ENCODE measurements around the gene HDAC9.

The HDAC9 gene

DNA sequence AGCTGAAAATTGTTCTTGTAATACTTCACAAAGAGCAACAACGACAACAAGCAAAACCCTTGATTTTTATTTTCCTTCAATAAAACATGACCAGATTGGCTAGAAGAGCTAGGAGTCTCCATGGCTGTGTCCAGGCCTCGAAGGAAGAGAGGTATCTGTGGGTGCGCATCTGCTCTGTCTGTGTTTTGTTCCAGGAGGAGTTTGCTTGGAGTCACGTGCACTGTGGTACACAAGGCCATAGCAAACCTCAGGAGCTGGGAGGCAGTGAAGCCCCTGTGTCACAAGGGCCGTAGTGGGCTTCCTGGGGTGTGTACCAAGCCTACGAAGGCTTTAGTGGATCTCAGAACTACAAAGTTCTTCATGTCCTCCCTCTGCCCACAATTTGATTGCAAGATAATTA is 350.2 kb downstream of the HDAC9 start:
- no peak for DNase-seq (ENCODE audit: low read depth in 2 of 2)

DNA sequence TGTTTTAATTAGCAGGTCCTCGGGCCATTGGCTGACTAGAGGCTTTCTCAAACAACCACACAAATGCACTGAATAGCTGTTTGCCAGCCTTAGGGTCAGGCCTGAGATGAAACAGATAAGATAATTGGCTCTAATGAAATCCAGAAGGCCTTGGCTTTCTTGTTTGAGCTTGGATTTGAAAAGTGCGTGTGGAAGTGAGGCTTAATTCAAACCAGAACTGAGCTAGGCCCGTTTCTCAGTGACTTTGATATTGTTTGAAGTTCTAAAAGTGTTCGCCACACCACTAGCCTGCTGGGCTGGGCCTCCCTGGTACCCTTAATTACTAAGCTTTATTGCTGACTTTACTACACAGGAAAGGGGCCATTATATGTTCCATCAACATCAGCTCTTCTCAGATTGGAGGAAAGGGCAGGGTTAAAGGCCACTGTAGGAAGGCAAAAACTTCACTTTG is 351.2 kb downstream of the HDAC9 start:
- no peak for DNase-seq (ENCODE audit: low read depth in 2 of 2)

DNA sequence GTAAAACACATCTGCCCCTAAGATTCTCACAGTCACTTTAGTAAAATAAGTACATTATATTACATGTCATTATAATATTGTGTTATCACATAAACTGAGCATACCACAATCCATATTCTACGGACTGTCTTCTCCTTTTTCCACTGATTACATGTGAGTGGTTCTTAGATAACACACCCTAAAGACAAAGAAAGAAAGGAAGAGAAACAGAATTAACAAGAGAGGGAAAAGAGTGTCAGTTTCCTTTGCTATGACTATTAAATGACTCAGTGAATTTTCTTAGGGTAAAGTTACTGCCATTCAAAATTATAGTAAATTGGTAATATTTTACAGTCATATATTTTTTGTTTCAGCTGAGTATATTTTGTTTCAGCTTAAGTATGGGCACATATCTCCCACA is 353.6 kb downstream of the HDAC9 start:
- DNase-seq (ENCODE audit: low read depth in 2 of 2), result no peak

DNA sequence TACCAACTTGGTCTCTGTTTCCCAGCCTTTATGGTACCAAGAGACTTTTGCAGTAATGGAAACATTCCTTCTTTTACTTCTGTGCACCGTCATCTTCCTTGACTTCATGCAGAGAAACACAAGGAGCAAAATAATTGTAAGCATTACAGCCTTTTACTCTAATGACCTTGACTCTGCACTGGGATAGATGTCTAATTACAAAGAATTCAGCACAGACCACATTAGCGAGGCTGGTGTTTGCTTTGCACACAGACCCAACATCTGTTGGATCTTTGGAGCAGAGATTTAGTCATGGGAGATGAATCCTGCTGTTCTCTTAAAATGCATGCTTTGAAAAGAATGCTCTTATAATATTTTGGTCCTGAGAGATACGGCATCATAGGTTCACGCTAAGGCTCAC is 360.2 kb downstream of the HDAC9 start:
- DNase-seq (ENCODE audit: low read depth in 2 of 2), result no peak

DNA sequence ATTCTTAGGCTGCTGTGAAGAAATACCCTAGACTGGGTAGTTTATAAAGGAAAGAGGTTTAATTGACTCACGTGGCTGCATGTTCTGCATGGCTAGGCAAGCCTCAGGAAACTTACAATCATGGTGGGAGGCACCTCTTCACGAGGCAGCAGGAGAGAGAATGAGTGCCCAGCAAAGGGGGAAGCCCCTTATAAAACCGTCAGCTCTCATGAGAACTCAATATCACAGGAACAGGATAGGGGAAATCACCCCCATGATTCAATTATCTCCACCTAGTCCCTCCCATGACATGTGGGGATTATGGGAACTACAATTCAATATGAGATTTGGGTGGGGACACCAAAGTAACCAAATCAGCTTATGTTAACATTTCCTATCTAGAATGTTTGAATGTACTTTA is 362.7 kb downstream of the HDAC9 start:
- no peak for DNase-seq (ENCODE audit: low read depth in 2 of 2)

DNA sequence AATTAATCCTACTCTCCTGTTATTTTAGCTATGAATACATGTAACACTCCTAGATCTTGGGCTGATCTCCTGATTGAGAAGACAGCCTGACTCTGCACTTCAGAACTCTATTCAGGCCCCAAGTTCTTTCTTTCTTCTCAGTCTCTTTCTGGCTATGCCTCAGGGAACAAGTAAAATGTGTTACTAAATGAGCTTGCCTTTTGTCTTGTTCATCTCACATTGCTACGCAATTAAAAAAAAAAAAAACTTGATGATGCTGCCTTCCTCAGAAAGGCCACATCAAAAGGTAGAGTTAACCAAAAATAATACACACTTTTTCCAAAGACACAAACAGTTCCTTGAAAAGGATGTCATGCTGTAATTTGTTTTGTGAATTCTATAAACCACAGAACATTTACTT is 363.8 kb downstream of the HDAC9 start:
- DNase-seq (ENCODE audit: low read depth in 2 of 2), result no peak

DNA sequence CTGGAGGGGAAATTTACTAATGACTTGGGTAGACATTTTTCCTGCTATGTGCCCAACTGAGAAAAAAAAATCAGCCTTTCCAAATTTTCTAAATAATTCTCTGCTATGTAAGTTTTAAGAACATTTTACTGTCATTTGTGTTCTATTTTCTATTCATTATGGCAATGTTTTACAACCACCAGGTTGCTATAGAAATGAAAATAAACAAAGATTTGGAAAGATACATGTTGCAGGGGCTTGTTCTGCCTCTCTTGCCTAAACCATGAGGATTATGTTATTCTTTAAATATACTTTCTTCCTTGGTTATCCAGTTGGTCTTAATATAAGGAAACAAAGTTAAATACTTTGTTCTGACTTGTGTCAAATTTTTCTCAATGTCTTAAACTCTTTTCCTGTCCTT is 364.7 kb downstream of the HDAC9 start:
- no peak for DNase-seq (ENCODE audit: low read depth in 2 of 2)

DNA sequence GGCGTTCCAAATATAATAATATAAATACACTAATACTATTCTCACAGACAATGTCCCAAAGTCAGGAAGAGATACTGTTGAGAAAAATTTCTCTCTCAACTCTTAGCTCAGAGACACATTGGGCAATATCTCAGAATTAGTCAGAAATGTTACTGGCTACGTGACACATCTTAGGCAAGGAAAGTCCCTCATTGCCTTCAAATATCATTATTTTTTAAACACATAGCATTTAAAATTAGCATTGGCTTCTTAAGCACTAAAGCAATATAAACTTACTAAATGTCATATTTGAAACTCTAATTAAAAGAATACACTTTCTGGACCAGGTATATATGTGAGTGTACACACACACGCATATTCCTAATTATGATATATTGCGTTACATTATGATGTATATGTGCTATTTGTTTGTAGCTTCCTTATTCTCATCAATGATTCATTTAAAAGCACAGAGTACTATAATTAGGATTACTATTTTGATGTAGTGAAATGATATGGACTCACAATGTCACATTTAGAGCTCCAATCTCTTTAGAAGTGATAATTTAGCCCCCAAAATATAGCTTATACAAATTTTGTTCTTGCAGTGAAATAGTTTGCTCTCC is 366.1 kb downstream of the HDAC9 start:
- no peak for DNase-seq (ENCODE audit: low read depth in 2 of 2)

DNA sequence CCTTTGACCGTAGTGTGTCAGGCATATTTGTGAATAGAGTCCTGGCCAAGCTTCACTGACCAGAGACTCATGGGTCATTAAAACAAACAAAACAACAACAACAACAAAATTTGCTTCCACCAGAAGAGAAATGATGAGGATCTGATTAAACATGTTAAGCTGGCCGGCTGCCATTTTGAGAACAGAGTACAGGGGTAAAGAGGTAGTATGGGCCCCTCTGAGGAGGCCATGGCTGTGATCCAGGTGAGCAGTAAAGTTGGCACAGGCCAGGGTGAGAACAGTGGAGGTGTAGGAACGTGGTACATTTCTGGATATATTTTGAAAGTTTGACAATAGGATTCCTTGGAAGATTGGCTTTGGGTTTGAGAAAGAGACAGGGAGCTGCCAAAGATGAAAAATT is 369.4 kb downstream of the HDAC9 start:
- DNase-seq (ENCODE audit: low read depth in 2 of 2), result no peak

DNA sequence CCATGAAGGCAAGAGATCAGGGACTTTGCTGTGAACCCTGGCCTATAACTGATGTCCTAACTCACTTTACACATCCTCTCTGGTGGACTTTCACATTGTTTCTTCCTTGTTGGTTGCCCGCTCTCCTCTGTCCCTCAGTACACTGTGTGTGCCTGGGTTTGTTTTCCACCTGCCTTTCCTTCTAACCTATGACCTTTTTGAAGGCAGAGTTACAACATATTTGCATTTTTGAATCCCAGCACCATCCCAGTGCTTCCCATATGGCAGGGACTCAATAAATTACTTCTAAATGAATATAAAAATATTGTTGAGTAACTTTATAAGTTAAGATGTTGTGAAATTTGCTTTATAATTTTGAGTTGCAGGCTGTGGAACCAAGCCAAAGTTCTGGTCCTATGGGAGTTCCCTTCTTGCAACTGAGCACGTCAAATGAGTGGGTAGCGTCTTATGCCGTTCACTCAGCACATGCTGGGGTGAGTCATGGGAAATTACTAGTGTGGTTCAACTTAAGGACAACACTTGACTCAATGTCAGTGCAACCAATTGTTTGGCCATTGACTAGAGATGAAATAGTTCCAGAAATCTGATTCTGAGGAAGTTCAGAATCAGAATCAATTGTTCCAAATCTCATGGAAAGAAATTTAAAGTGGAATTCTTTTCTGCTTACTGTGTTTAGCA is 370.9 kb downstream of the HDAC9 start:
- DNase-seq (ENCODE audit: low read depth in 2 of 2), result no peak

DNA sequence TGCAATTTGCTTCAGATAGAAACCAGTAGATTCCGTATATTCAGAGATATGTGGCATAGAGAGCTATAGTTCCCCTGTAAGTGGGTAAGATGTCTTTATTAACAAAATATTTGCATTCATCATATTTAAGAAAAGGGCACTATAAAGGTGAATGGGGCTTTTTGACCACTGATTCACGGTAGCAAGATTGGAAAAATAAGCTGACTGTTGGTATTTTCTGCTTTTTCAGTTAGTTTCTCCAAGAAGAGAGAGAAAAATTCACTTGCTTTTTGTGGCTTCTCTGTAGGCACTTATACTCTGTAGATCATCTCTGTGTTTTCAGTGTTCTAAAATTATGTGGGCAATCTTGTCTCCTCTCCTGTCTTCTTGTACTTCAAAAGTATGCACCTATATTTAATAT is 376.8 kb downstream of the HDAC9 start:
- no peak for DNase-seq (ENCODE audit: low read depth in 2 of 2)

DNA sequence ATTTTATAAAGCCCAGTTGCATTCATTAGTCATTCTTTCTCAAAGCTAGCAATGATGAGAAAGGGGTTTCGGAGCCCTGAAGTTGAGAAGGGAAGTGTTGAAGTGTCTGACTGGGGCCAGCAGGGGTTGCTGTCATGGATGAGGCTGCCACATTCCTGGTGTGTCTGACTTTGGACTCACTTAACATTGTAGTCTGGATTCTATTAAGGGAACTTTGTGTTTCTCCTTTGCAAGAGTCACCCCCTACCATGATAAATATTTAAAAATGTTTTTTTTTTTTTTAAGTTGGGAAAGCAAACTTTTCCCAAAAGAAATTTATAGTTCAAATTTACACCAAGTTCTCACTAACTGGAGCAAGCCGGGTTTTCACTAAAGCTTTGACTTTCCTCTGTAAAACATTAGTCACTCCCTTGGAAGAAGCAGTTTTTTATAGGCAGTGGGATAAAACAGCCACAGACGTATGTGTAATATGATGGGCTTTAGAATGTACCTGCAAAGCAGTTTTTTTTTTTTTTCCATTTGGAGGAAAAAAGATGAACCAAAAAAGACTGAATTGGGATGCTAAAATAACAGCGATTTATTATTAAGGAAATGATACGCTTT is 378.3 kb downstream of the HDAC9 start:
- DNase-seq (ENCODE audit: low read depth in 2 of 2), result no peak

DNA sequence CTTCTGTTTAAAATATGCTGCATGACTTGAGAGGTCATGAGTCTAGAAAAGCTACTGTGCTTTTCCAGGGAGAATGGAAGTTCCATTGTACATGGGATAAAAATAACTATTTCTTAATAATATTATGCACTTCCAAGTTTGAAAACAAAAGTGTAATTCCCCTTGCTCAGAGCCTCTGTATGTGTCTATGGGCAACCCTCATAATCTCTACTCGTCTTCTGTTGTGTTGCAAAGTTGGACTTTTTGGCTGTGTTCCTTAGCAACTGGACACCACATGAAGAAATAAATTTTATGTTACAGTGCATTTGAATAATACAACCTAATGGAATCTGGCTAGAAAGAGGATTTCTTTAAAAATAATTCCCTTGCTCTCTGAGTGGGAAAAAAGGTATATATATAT is 379.3 kb downstream of the HDAC9 start:
- no peak for DNase-seq (ENCODE audit: low read depth in 2 of 2)

DNA sequence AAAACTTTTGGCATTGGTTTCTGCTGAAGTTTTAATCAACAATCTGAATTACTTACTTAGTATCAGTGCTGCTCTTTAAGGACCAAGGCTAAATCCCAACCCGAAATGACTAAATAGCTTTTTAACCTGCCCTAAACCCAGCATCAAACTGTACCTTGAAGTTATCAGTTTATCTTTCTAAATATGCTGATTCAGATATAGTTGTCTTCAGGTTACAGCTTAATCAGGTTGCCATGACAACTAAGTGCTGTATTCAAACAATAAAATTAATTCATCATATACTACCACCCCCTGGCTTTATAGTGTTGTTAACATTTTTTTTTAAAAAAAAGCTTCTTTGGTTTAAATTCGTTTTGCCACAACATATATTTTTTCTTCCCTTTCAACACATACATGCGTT is 382.3 kb downstream of the HDAC9 start:
- no peak for DNase-seq (ENCODE audit: low read depth in 2 of 2)

DNA sequence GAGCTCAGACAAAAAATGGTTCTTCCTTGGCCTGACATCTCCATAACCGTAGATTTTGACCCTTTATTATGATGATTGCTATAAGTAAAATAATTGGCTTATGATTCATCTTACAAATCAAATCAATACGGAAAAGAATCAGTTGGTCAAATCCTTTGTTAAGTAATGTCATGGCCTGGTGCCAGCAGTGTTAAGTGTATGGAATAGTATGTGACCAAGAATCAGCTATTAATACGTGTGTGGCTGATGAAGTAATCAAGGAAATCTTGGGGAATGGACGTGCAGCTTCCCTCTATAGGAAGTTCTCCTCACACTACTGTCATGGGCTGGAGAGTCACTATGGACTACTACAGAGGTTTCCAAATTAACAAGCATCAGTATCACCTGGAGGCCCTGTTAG is 391.3 kb downstream of the HDAC9 start:
- no peak for DNase-seq (ENCODE audit: low read depth in 2 of 2)

DNA sequence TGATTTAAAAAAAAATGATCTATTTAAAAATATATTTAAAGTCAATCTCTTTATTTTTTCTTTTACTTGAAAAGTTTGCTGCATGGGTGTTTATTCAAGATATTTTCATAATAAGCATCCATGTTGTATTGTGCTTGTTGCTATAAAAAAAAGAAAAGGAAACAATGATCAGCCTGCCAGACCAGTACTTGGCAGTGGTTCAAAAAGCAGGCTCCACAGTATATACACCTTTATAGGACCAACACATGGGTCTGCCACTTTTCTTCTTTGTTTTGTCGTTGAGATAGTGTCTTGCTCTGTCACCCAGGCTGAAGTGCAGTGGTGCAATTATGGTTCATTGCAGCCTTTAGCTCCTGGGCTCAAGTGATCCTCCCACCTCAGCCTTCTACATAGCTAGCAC is 393.9 kb downstream of the HDAC9 start:
- no peak for DNase-seq (ENCODE audit: low read depth in 2 of 2)

DNA sequence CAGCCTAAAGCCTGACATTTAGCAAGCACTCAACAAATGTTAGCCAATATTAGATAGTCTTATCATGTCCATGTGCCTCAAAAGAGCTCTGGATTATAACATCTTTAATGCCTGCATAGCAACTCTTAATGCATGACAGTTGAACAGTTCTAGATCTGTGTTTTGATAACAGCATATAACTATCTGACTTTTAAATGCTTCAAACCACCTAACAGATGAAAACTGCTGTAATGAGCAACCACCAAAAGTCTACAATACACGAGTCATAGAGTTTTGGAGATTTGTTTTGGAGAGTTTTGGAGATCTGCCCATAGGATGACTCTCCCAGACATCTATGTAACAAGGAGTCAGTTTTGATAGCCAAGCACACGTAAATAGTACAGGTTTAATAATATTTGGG is 394.6 kb downstream of the HDAC9 start:
- DNase-seq (ENCODE audit: low read depth in 2 of 2), result no peak

DNA sequence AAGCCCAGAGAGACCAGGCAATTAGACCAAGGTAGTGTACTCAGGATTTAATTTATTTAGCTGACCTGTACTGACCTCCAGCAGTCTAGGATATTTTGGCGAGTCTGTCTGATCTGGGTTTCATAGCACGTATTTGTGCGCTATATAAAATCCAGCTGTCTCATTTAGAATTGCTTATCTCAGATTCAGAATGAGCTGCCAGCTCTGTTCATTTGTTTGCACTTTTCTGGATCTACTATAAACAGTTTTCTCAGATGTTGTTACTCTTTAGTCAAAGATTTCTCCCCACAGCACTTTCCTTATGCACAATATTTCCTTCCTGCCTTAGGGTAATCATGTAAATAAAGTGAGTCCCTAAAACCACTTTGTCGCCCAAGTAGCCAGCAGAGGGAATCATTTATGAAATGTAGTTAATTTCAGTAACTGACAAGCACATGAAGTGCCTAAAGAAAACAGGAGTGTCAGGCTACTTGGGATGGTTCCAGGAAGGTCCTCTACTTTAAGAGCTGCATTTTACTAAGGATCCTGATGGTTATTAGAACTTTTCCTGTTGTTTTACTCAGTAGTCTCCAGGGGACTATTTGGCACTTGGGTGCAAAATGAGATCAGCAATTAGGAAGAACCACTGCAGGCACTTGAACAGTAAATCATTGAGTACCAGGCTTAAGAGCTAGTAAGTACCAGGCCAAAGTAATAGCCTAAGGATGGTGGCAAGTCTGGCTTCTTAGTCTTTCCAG is 395.5 kb downstream of the HDAC9 start:
- no peak for DNase-seq (ENCODE audit: low read depth in 2 of 2)

DNA sequence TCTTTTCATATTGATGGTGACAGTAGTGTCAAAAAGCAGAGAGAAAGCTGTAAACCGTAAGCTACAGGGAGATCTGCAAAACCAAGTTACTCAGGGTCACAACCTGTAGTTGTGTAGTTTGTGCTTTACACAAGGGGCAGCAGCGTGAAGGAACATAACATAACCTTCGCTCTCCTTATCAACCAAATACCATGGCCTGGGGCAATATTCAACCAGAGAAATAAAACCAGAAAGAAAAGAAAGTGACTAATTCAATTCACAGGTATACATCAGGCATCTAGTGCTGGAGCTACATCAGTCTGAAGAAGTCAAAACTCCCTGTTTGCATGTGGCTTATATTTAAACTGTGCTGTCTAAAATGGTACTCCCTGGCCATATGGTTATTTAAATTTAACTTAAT is 397.6 kb downstream of the HDAC9 start:
- DNase-seq (ENCODE audit: low read depth in 2 of 2), result no peak

DNA sequence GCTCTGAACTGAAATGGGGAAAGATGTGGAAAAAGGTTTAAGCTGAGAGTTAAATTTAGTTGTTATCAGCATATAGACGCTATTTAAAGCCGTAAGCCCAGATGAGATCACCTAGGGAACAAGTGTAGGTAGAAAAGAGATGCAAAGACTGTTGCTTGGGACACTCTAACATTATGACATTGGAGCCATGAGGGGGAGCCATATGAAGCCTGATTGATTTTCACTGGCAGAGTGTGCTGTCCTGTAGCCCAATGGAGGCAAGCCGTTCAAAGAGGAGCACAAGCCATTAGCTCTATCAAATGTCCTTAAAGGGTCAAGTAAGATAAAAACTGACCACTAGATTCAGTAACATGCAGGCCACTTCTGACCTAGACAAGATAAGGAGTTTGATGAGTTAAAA is 398.6 kb downstream of the HDAC9 start:
- DNase-seq (ENCODE audit: low read depth in 2 of 2), result no peak

DNA sequence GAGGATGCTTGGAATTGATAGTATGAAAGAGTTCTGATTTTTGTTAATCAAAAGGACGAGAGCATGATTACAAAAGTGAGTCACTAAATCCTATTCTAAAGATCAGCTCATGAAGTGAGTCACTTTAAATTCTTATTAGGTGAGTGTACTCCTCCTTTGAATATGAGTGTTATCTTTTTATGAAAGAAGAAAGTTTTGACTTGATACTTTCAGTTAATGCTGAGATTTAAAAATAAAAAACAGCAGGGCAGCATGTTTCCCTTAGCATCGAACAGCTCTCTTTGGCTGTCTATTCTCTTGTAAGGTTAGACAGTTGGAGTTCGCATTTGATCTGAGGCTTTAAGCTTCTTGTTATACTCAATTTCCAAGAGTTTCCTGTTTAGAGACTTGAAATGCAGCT is 399.9 kb downstream of the HDAC9 start:
- DNase-seq (ENCODE audit: low read depth in 2 of 2), result no peak

DNA sequence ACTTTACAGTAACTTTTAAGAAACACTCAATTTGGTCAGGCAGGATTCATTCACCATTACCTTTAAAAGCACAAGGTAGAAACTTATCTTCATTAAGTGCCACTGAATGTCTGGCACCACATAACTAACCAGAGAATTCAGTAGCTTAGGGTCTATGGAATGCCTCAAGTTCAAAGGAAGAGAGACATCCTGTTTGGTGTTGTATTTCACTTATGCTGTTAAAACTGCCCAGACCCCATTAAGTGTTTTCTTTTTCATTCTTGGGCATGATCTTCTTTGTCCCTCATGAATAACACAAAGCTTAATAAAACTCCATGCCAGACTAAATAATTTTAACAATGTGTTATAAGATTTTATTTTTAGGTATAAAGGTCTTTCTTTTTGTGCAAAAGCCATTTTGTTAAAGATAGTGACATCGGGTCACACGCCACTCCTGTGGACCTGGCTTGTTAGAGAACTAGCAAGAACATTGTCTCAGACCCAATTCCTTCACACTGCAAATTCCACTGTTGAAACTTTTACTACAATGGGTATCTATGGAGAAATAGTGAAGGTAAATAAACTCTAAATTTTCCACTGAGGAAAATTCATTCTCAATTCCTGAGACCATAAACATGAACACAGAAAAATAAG is 400.9 kb downstream of the HDAC9 start:
- DNase-seq (ENCODE audit: low read depth in 2 of 2), result no peak
